Measurements from ENCODE around the gene SUMF1.

Gene SUMF1

DNA sequence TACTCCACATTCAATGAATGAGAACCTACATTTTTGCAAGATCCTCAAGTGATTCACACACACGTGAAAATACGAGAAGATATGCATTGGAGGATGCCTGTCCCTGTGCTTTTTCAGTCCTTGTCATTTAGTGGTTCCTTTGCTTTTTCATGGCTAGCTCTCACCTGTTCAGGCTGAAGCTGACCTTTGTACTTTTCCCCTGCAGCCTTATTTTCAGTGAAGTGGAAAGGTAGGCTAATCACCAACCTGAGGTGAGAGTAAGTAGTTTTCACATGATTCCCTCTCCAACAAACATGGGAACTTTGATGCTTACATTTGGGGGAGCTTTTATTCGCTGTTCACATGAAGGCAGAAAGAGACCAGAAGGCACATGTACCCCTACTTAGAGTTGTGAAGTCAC is 34.4 kb upstream of the SUMF1 start:
- in situ Hi-C loops (cut with HindIII; ENCODE audit: low pct_ligation_motif_present, low pct_unique_long_range_greater_than_20kb, low sequenced_read_pairs), result no loop called here
- no peak for DNase-seq

GRCh38 chr3:4498446-4498845 is 31.4 kb upstream of the SUMF1 start:
- no peak for DNase-seq
- in situ Hi-C loops (cut with HindIII; ENCODE audit: low pct_ligation_motif_present, low pct_unique_long_range_greater_than_20kb, low sequenced_read_pairs), result no loop called here

DNA sequence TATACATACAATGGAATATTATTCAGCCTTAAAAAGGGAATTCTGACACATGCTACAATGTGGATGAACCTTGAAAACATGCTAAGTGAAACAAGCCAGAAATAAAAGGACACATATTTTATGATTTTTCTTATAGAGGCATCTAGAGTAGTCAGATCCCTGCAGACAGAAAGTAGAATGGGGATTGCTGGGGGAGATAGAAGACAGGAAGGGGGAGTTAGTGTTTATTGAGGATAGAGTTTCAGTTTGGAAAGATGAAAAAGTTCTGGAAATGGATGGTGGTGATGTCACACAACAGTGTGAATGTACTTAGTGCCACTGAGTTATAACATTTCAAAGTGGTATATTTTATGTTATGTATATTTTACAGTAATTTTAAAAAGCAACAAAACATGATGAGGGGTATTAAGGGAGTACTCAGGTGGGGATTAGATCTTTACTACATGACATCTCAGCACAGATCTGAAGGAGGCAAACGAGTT is 30.8 kb upstream of the SUMF1 start:
- no peak for DNase-seq
- in situ Hi-C loops (cut with HindIII; ENCODE audit: low pct_ligation_motif_present, low pct_unique_long_range_greater_than_20kb, low sequenced_read_pairs), result no loop called here

GRCh38 chr3:4497005-4497692 is 30.1 kb upstream of the SUMF1 start:
- in situ Hi-C loops (cut with HindIII; ENCODE audit: low pct_ligation_motif_present, low pct_unique_long_range_greater_than_20kb, low sequenced_read_pairs), result no loop called here
- DNase-seq, result no peak

DNA sequence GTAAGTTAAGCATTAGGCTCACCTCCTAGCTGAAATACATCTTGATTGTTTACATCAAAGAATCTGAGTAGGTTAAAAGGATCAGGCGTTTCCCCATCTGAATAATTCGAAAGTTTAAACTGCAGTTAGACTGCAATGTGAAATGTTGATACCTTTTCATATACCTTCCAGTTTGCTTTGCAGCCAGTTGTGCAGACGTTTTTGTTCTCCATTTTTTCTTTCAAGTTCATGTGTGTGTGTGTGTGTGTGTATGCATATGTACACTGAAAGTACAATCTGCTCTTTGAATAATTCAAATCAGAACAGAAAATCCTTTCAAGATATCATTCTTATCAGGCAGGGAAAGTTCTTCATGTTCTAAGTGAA is 29.0 kb upstream of the SUMF1 start:
- in situ Hi-C loops (cut with HindIII; ENCODE audit: low pct_ligation_motif_present, low pct_unique_long_range_greater_than_20kb, low sequenced_read_pairs), result no loop called here
- DNase-seq, result no peak

- no peak for DNase-seq
These were observed 28.4 kb upstream of the SUMF1 start for GRCh38 chr3:4495294-4496086.

GRCh38 chr3:4494895-4495264 is 27.8 kb upstream of the SUMF1 start:
- DNase-seq, result no peak
- in situ Hi-C loops (cut with HindIII; ENCODE audit: low pct_ligation_motif_present, low pct_unique_long_range_greater_than_20kb, low sequenced_read_pairs), result no loop called here

More at GRCh38 chr3:4495294-4496086, 28.4 kb upstream of the SUMF1 start:
- in situ Hi-C loops (cut with HindIII; ENCODE audit: low pct_ligation_motif_present, low pct_unique_long_range_greater_than_20kb, low sequenced_read_pairs), result no loop called here

GRCh38 chr3:4493941-4494894 is 27.1 kb upstream of the SUMF1 start:
- in situ Hi-C loops (cut with HindIII; ENCODE audit: low pct_ligation_motif_present, low pct_unique_long_range_greater_than_20kb, low sequenced_read_pairs), result no loop called here
- peak; percentile 34 for DNase-seq

DNA sequence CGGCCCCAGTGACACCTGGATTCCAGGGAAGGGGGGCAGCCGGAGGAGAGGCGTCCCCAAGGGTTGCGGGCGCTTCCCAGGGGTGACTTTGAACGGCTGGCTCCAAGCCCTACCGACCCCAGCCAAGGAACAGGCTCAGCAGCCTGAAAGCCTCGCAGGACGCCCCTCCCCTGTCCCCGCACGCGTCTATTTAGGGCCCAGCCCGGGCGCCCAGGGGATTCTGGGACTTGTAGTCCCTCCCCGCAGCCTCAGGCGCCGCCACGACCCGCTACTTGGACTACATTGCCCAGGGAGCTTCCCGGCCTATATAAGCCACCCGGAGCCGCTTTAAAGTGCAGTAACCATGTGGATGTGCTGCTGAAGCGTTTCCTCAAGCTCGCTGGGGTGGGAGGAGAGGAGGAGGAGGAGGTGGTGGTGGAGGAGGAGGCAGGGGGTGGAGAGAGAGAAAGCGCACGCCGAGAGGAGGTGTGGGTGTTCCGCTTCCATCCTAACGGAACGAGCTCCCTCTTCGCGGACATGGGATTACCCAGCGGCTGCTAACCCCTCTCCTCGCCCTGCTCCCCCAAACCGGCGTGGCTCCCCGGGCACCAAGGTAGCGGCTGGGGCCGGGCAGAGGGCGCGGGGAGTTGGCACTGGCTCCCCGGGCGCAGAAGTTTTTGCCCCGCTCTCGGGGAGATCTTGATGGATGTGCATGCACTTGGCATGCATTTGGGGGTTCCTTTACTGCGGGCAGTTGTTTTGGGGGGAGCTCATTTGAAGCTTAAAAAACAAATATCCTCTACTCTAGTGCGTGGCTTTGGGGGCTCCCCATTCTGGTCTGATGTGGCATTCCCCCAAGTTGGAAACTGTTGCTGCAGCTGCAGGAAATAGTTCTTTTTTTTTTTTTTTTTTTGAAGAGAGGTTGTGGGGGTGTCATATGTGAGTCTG is 26.2 kb upstream of the SUMF1 start, which contains the start of gene ITPR1:
TSS of gene ITPR1 (plus strand) at position 335 of the 927 bp plus-strand sequence. CDS start 23,144 bp downstream, outside the sequence.
- in situ Hi-C loops (cut with HindIII; ENCODE audit: low pct_ligation_motif_present, low pct_unique_long_range_greater_than_20kb, low sequenced_read_pairs), result no loop called here
- peak; percentile 98 for DNase-seq

DNA sequence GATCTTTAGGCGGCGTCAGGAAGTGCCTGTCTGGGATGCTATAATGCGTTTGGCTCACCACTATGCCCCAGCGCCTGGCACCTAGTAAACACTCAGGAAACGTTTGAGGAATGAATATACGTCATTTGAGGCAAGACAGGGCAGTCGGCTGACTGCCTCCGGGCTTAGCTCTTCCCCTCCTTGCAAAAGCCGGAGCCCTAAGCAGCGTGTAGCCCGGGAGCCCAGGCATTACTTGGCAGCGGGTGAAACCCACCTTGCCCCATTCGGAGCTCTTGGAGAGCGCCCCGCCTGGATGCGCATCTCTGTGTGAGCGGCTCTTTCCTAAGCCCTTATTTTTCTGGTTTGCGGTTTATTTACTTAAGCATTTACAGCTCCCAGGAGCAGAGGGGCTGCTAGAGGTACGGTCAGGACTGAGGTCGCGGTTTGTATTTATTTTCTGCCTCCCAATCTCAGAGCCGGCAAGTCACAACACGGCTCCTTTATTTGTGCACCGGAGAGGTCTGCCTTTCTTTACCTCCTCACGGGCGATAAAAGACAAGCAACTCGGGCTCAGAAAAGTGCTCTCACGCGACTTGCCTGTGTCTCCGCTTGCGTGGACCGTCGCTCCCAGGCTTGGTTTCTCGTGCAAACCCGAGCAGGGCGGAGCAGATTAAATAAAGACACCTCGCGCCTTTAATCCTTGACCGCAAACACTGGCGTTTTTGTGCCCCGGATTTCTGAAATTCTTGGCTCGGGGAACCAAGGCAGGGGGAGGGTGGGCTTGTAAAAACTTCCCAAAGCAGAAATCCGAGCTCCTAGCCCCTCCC is 25.3 kb upstream of the SUMF1 start:
- in situ Hi-C loops (cut with HindIII; ENCODE audit: low pct_ligation_motif_present, low pct_unique_long_range_greater_than_20kb, low sequenced_read_pairs), result no loop called here
- DNase-seq, result peak; percentile 73

DNA sequence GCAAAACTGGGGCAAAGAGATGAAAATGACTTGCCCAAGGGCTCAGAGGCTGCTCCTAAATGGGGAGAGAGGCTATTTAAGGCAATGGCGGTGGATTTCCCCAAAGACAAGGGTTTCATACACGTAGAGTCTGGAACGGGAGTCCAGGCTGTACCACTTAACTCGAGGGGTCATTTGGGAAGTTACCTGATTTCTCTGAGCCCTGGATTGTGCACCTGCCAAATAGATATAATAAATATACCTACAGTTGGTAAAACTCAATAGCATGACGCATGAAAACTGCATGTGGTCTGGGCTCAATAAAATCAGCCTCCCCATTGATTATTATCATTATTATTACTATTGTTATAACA is 24.8 kb upstream of the SUMF1 start:
- no peak for DNase-seq
- in situ Hi-C loops (cut with HindIII; ENCODE audit: low pct_ligation_motif_present, low pct_unique_long_range_greater_than_20kb, low sequenced_read_pairs), result no loop called here

- in situ Hi-C loops (cut with HindIII; ENCODE audit: low pct_ligation_motif_present, low pct_unique_long_range_greater_than_20kb, low sequenced_read_pairs), result no loop called here
- no peak for DNase-seq
These were observed 11.2 kb upstream of the SUMF1 start for GRCh38 chr3:4478261-4478660.

- in situ Hi-C loops (cut with HindIII; ENCODE audit: low pct_ligation_motif_present, low pct_unique_long_range_greater_than_20kb, low sequenced_read_pairs), result no loop called here
- DNase-seq, result no peak
These were observed 9.4 kb upstream of the SUMF1 start for GRCh38 chr3:4476496-4476895.

DNA sequence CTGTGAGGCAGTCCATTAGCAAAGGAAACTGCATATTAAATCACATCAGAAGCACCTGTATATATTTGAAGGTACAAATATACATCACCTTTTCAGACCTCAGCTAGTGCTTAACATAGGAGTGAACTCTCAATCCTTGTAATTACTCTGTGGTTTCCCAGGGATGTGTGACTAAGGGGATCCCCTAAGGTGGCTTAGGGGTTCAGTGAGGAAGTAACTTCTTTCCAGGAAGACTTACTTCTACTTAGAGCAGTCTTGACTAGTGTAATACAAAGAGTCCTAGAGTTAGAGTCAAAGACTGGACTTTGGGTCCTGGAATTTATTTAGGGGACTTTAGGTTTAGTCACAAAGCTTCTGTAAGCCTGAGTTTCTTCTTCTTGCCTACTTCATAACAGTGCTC is 8.7 kb upstream of the SUMF1 start:
- in situ Hi-C loops (cut with HindIII; ENCODE audit: low pct_ligation_motif_present, low pct_unique_long_range_greater_than_20kb, low sequenced_read_pairs), result no loop called here
- DNase-seq, result no peak

DNA sequence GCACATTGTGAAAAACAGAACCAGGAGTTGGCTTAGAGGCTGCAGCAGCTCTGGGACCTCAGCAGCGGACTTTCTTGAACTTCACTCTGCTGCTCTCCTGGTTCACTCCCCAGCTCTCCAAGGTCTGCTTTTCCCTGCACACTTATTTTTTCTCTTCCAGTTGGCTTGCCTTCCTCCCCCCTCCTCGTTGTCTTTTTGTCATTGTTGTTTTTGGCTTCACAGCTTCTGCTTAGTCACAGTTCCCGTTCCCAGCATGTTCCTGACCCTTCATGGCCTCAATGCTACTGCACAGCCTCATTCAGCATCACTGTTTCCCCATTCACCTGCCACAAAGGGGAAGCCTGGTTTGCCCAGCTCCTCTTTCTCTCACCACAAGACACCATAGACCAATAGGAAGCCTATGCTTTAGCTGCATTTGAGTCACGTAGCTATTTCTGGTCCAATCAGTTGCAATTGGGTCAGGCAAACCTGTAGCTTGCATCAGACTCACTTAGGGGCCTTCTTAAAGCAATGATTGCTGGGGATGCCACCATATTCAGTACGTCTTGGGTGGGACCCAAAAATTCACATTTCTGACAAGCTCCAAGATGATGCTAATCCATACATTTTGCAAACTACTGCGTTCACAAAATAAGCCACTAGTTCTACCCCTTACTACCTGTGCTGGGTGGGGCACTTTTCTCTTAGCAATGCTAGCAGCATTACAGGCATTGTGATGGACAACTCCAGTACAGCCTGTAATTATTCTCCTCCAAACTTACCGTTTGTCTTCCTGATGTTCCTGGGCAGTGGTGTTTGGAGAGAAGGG is 7.8 kb upstream of the SUMF1 start:
- in situ Hi-C loops (cut with HindIII; ENCODE audit: low pct_ligation_motif_present, low pct_unique_long_range_greater_than_20kb, low sequenced_read_pairs), result no loop called here
- DNase-seq, result peak; percentile 18

GRCh38 chr3:4472766-4473165 is 5.7 kb upstream of the SUMF1 start:
- in situ Hi-C loops (cut with HindIII; ENCODE audit: low pct_ligation_motif_present, low pct_unique_long_range_greater_than_20kb, low sequenced_read_pairs), result no loop called here
- no peak for DNase-seq

DNA sequence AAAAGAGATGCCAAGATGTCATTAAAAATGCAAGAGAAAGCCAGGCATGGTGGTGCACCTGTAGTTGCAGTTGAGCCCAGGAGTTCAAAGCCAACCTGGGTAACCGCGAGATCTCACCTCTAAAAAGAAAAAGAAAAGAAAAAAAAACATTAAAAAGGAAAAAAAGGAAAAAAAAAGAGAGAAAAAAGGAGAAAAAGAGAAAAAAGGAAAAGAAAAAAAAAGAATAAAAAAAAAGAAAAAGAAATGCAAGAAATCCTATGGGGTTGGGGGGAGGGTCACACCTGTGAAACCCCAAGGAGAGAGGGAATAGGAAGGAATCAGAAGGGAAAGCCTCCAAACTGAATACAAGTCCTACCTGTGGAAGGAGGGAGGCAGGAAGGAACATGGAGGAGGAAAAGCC is 5.2 kb upstream of the SUMF1 start:
- in situ Hi-C loops (cut with HindIII; ENCODE audit: low pct_ligation_motif_present, low pct_unique_long_range_greater_than_20kb, low sequenced_read_pairs), result no loop called here

More for the DNA sequence above, 5.2 kb upstream of the SUMF1 start:
- no peak for DNase-seq

Data from ACHN (cell line).